GM21390 (cell line): ENCODE data around the gene PTCD2.

Source experiments
- ATAC-seq: cut with Tn5 transposase; IDR thresholded peaks from one replicate; pipeline ENCODE4 v1.9.1; 2021; ENCODE audit not compliant: unreplicated experiment

The PTCD2 gene

GRCh38 chr5:72296256-72296655 is 23.9 kb upstream of the PTCD2 start:
- ATAC-seq, result no peak

GRCh38 chr5:72298136-72298535 is 22.0 kb upstream of the PTCD2 start:
- peak; percentile 39 for ATAC-seq

- no peak for ATAC-seq
These were observed 21.5 kb upstream of the PTCD2 start for GRCh38 chr5:72298711-72299110.

- ATAC-seq, result no peak
These were observed 19.4 kb upstream of the PTCD2 start for GRCh38 chr5:72300590-72301339.

- peak; percentile 51 for ATAC-seq
These were observed 18.6 kb upstream of the PTCD2 start for GRCh38 chr5:72301557-72301956.

GRCh38 chr5:72302171-72302570 is 18.0 kb upstream of the PTCD2 start:
- no peak for ATAC-seq

- ATAC-seq, result no peak
These were observed 14.7 kb upstream of the PTCD2 start for GRCh38 chr5:72305194-72306142.

GRCh38 chr5:72307573-72307967 is 12.6 kb upstream of the PTCD2 start:
- ATAC-seq, result no peak

GRCh38 chr5:72307968-72308852 is 12.0 kb upstream of the PTCD2 start:
- ATAC-seq, result peak; percentile 84

GRCh38 chr5:72308853-72309191 is 11.4 kb upstream of the PTCD2 start:
- ATAC-seq, result no peak

GRCh38 chr5:72313141-72313540 is 7.0 kb upstream of the PTCD2 start:
- no peak for ATAC-seq

- no peak for ATAC-seq
These were observed 5.5 kb upstream of the PTCD2 start for GRCh38 chr5:72314571-72315172.

GRCh38 chr5:72319435-72319975 is 668 bp upstream of the PTCD2 start:
- peak; percentile 3 for ATAC-seq

GRCh38 chr5:72324189-72324825 is 4.1 kb downstream of the PTCD2 start:
- no peak for ATAC-seq

GRCh38 chr5:72325566-72326305 is 5.6 kb downstream of the PTCD2 start:
- no peak for ATAC-seq

GRCh38 chr5:72326306-72326649 is 6.1 kb downstream of the PTCD2 start:
- ATAC-seq, result no peak

GRCh38 chr5:72328172-72328571 is 8.0 kb downstream of the PTCD2 start:
- no peak for ATAC-seq

- no peak for ATAC-seq
These were observed 10.5 kb downstream of the PTCD2 start for GRCh38 chr5:72330712-72331111.

- ATAC-seq, result no peak
These were observed 17.0 kb downstream of the PTCD2 start for GRCh38 chr5:72337159-72337558.
